Breast epithelium (tissue), 4 donors: Measurements from ENCODE around the gene CZIB. TPM values are rescaled to one million over a fixed set of nuclear protein-coding genes. Genes with fewer than 3 reads are reported as not detected.

ENCODE experiments used
- DNase-seq, 2 donors: peaks; one replicate each; pipeline ENCODE4 v3.0.0-alpha.2; 2019; ENCODE audit warnings: low spot score in 2 of 2
- H3K27ac ChIP-seq, 2 donors: fragments of 200-600 bp; sonication (generic) in 1 of 2; one replicate each; pipeline ENCODE4 v1.5.1; 2016 to 2019; ENCODE audit warnings: mild to moderate bottlenecking in 1 of 2
- H3K27me3 ChIP-seq, 2 donors: fragments of 200-600 bp; sonication (generic) in 1 of 2; one replicate each; pipeline versions ENCODE4 v1.5.1 to v1.6.0; 2017 to 2019; ENCODE audit warnings: control low read depth in 1 of 2, mild to moderate bottlenecking in 1 of 2
- H3K36me3 ChIP-seq: fragments of 200-600 bp; one replicate; pipeline ENCODE4 v1.5.1; 2019
- H3K4me1 ChIP-seq, 2 donors: fragments of 200-600 bp; sonication (generic); one replicate each; pipeline ENCODE4 v1.5.1; 2016 to 2019; ENCODE audit warnings: control low read depth in 1 of 2
- H3K4me3 ChIP-seq, 3 donors: fragments of 200-600 bp; sonication (generic); 1 replicate in 2 of 3; 2 replicates in 1 of 3; pipeline ENCODE4 v1.5.1; 2016 to 2019; ENCODE audit warnings: mild to moderate bottlenecking in 3 of 3, moderate library complexity in 2 of 3
- H3K9me3 ChIP-seq, 2 donors: fragments of 200-600 bp; sonication (generic) in 1 of 2; one replicate each; pipeline ENCODE4 v1.5.1; 2016 to 2019; ENCODE audit warnings: control low read depth in 1 of 2
- CTCF ChIP-seq, 3 donors: fragments of 450-650 bp; IDR thresholded peaks; one replicate each; pipeline ENCODE4 v1.5.1; 2016 to 2017; ENCODE audit warnings: antibody characterized with exemption in 3 of 3, mild to moderate bottlenecking in 3 of 3, moderate library complexity in 3 of 3
- POLR2A ChIP-seq: fragments of 450-650 bp; IDR thresholded peaks from one replicate; pipeline ENCODE4 v1.6.1; 2016; ENCODE audit warnings: antibody characterized with exemption, mild to moderate bottlenecking, moderate library complexity
- POLR2AphosphoS5 ChIP-seq, 3 donors: sonication (generic); formaldehyde crosslinking; IDR thresholded peaks; one replicate each; pipeline ENCODE4 v1.6.1; 2017; ENCODE audit warnings: antibody characterized with exemption in 3 of 3
- intact Hi-C: fragments of 100-400 bp; cut with DNase I; formaldehyde crosslinking; loops from one replicate; pipeline ENCODE4 v1.15.1; 2023; ENCODE audit warnings: low total_unique reads
- total RNA-seq, 3 donors: library from RNA; depleted of rRNA; stranded (reverse); fragments of >200 nt; gene quantifications; one replicate each; pipeline ENCODE4 v1.1.0, GENCODE V29; 2016

CZIB gene
- total RNA-seq, 3 donors from 2014 or later = 60.6 to 69.8 (median 61.3) TPM

- Histone ChIP-seq H3K27me3 (no peaks in the 10 kb centered on the region), H3K27ac (no peak overlapping the region), H3K4me3 (no peak overlapping the region), H3K36me3 (no peaks in the 10 kb centered on the region), H3K9me3 (no peaks in the 10 kb centered on the region), H3K4me1 (no peaks in the 10 kb centered on the region)
- TF ChIP-seq CTCF (IDR thresholded peaks at IDR 0.05) (no peak), POLR2AphosphoS5 (IDR thresholded peaks at IDR 0.05) (no peak), POLR2A (no peak)
- DNase-seq = no peak
- intact Hi-C loops = no loop called here
Measured at GRCh38 chr1:53258216-53258615, 37.8 kb upstream of the CZIB start.

GRCh38 chr1:53257454-53258081, 37.1 kb upstream of the CZIB start:
- intact Hi-C loops = no loop called here
- no peak for TF ChIP-seq POLR2AphosphoS5 (IDR thresholded peaks at IDR 0.05)
- H3K4me3 ChIP-seq = no peak overlapping the region
- no peak overlapping the region for H3K27ac ChIP-seq
- no peak for DNase-seq
- H3K36me3 ChIP-seq = no peaks in the 10 kb centered on the region
- H3K27me3 ChIP-seq = no peaks in the 10 kb centered on the region
- H3K4me1 ChIP-seq = no peaks in the 10 kb centered on the region
- H3K9me3 ChIP-seq = no peaks in the 10 kb centered on the region

- Histone ChIP-seq H3K9me3 (no peaks in the 10 kb centered on the region), H3K27me3 (no peaks in the 10 kb centered on the region), H3K36me3 (no peaks in the 10 kb centered on the region), H3K4me1 (no peaks in the 10 kb centered on the region), H3K4me3 (no peak overlapping the region), H3K27ac (no peak overlapping the region)
- intact Hi-C loops = no loop called here
- no peak for DNase-seq
- TF ChIP-seq CTCF (IDR thresholded peaks at IDR 0.05) (no peak), POLR2AphosphoS5 (IDR thresholded peaks at IDR 0.05) (no peak), POLR2A (no peak)
Measured at GRCh38 chr1:53256511-53257453, 36.3 kb upstream of the CZIB start.

GRCh38 chr1:53255031-53255430, 34.6 kb upstream of the CZIB start:
- intact Hi-C loops = no loop called here
- Histone ChIP-seq H3K4me3 (no peak overlapping the region), H3K36me3 (no peaks in the 10 kb centered on the region), H3K27me3 (no peaks in the 10 kb centered on the region), H3K9me3 (no peaks in the 10 kb centered on the region), H3K27ac (no peak overlapping the region), H3K4me1 (no peaks in the 10 kb centered on the region)
- no peak for DNase-seq
- TF ChIP-seq POLR2AphosphoS5 (IDR thresholded peaks at IDR 0.05) (no peak), POLR2A (no peak), CTCF (IDR thresholded peaks at IDR 0.05) (no peak)

GRCh38 chr1:53254011-53254640, 33.7 kb upstream of the CZIB start:
- no peaks in the 10 kb centered on the region for H3K36me3 ChIP-seq
- no peaks in the 10 kb centered on the region for H3K9me3 ChIP-seq
- no peaks in the 10 kb centered on the region for H3K4me1 ChIP-seq
- no peak for DNase-seq
- no peak overlapping the region for H3K4me3 ChIP-seq
- intact Hi-C loops = no loop called here
- no peak overlapping the region for H3K27ac ChIP-seq
- TF ChIP-seq POLR2A (no peak), POLR2AphosphoS5 (IDR thresholded peaks at IDR 0.05) (no peak), CTCF (IDR thresholded peaks at IDR 0.05) (no peak)
- no peaks in the 10 kb centered on the region for H3K27me3 ChIP-seq
